ENCODE measurements around the gene SLC11A1. TPM values are rescaled to one million over a fixed set of nuclear protein-coding genes. Genes with fewer than 3 reads are reported as not detected.

SLC11A1 gene
- total RNA-seq, 4 donors from 2014 or later, result 5.9 to 23.0 (median 9.5) TPM

DNA sequence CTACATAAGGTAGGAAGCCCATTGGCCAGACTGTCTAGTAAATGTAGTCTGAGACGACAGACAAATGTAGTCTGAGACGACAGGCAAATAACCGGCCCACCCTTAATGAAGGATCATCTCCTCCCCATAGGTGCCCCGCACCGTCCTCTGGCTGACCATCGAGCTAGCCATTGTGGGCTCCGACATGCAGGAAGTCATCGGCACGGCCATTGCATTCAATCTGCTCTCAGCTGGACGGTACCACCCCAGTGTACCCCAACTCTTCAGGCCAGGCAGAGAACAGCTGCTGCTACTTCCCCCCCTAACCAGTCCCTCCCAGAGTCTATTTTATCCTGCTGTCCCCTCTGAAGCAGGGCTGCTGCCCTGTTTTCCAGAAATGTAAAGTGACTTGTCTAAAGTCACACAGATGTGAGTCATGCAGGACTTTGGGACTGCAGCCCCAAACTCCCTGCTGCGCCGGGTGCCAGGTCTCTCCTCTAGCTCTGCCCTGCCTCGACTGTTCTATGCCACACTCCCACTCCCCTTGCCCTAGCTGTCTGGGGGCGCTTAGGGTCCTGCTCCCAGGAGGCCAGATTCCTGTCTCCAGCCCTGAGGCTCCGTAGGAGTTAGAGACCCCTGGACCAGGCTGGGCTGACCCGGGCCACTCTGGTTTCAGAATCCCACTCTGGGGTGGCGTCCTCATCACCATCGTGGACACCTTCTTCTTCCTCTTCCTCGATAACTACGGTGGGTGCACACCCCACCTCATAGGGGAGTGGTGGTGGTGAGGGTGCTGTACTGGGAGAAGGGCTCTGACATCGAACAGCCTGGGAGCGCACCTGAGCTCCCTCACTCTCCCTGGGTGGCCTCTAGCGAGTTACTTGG, 4.7 kb downstream of the SLC11A1 start:
- peaks cover 0 to 11% (median 0%) of the 10 kb centered on the region in 3 donors for H3K4me1 ChIP-seq
- no peaks in the 10 kb centered on the region for H3K27me3 ChIP-seq
- H3K9me3 ChIP-seq, result no peaks in the 10 kb centered on the region
- no peak for ATAC-seq
- no peaks in the 10 kb centered on the region for H3K36me3 ChIP-seq
- TF ChIP-seq POLR2AphosphoS5 (IDR thresholded peaks at IDR 0.05) (no peak), EP300 (IDR thresholded peaks at IDR 0.05) (no peak), POLR2A (IDR thresholded peaks at IDR 0.05) (no peak)
- TF ChIP-seq, protein P1, sequence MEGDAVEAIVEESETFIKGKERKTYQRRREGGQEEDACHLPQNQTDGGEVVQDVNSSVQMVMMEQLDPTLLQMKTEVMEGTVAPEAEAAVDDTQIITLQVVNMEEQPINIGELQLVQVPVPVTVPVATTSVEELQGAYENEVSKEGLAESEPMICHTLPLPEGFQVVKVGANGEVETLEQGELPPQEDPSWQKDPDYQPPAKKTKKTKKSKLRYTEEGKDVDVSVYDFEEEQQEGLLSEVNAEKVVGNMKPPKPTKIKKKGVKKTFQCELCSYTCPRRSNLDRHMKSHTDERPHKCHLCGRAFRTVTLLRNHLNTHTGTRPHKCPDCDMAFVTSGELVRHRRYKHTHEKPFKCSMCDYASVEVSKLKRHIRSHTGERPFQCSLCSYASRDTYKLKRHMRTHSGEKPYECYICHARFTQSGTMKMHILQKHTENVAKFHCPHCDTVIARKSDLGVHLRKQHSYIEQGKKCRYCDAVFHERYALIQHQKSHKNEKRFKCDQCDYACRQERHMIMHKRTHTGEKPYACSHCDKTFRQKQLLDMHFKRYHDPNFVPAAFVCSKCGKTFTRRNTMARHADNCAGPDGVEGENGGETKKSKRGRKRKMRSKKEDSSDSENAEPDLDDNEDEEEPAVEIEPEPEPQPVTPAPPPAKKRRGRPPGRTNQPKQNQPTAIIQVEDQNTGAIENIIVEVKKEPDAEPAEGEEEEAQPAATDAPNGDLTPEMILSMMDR (IDR thresholded peaks at IDR 0.05), result no peak
- peak overlapping the region in 1 of 4 donors; percentile 10 for H3K27ac ChIP-seq
- 45 to 72% methylated on average over 5 to 13 of the region's 23 CpGs for WGBS, 2 donors (ENCODE audit: low coverage in 1 of 2)
- peak overlapping the region in 1 of 2 donors; percentile 41 for H3K4me3 ChIP-seq

DNA sequence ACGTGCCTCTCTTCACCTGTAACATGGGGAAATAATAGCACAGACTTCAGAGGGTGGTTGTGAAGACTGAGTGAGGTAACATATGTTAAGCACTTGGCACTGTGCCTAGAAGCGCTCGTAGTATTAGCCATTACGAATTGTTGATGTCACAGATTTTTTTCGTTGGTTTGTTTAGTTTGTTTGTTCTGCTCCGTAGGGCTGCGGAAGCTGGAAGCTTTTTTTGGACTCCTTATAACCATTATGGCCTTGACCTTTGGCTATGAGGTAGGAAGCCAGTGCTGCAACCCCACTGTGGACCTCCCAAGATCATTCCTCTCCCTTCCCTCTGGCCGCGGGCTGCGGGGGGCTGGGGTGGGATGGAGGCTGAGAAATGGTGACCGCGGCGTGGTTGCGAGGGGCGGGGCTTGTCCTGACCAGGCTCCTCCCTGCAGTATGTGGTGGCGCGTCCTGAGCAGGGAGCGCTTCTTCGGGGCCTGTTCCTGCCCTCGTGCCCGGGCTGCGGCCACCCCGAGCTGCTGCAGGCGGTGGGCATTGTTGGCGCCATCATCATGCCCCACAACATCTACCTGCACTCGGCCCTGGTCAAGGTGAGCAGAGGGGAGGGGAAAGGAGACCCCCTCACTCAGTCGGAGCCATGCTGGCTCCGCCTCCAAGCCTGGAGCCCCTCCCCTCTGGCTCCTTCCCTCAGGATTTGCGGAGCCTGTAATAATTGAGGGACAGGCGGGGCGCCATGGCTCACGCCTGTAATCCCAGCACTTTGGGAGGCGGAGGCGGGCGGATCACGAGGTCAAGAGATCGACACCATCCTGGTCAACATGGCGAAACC, 5.5 kb downstream of the SLC11A1 start:
- no peaks in the 10 kb centered on the region for H3K36me3 ChIP-seq
- TF ChIP-seq POLR2AphosphoS5 (IDR thresholded peaks at IDR 0.05) (no peak), EP300 (IDR thresholded peaks at IDR 0.05) (no peak), POLR2A (IDR thresholded peaks at IDR 0.05) (no peak)
- TF ChIP-seq, protein P1 (IDR thresholded peaks at IDR 0.05), result no peak
- peaks cover 0 to 11% (median 0%) of the 10 kb centered on the region in 3 donors for H3K4me1 ChIP-seq
- H3K9me3 ChIP-seq, result no peaks in the 10 kb centered on the region
- H3K27ac ChIP-seq, result peak overlapping the region in 1 of 4 donors; percentile 50
- peak overlapping the region in 1 of 2 donors; percentile 41 for H3K4me3 ChIP-seq
- peak; percentile 72 for ATAC-seq
- H3K27me3 ChIP-seq, result no peaks in the 10 kb centered on the region
- 4 to 14% methylated on average over 7 of the region's 38 CpGs for WGBS, 2 donors (ENCODE audit: low coverage in 1 of 2)

DNA sequence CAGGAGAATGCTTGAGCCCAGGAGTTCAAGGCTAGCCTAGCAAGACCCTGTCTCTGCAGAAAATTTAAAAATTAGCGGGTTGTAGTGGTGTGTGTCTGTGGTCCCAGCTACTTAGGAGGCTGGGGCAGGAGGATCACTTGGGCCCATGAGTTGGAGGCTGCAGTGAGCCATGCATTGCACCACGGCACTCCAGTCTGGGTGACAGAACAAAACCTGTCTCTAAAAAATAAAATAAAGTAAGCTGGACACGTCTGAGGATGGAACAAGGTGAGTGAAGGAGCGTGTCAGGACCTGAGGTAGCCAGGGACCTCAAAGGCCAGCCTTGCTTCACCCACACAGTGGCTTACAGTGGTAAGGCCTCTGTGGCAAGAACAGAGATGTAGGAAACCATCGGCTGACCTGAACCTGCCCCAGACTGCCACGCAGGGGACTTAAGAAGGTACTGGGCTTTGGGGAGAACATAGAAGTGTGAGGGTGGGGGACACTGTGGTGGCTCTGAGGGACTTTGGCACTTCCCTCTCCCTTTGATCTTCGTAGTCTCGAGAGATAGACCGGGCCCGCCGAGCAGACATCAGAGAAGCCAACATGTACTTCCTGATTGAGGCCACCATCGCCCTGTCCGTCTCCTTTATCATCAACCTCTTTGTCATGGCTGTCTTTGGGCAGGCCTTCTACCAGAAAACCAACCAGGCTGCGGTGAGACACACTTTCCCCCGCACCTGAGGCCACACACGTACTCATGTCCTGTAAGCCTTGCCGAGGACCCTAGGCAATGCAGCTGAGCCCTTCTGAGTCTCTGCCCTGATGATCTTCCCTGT, 7.5 kb downstream of the SLC11A1 start:
- no peaks in the 10 kb centered on the region for H3K36me3 ChIP-seq
- TF ChIP-seq EP300 (IDR thresholded peaks at IDR 0.05), result no peak
- TF ChIP-seq, protein P1 (IDR thresholded peaks at IDR 0.05), result no peak
- TF ChIP-seq POLR2AphosphoS5 (IDR thresholded peaks at IDR 0.05), result no peak
- no peak for TF ChIP-seq POLR2A (IDR thresholded peaks at IDR 0.05)
- H3K9me3 ChIP-seq, result no peaks in the 10 kb centered on the region
- peaks cover 0 to 11% (median 0%) of the 10 kb centered on the region in 3 donors for H3K4me1 ChIP-seq
- ATAC-seq, result no peak
- H3K27ac ChIP-seq, result no peak overlapping the region
- WGBS, 2 donors (ENCODE audit: low coverage in 1 of 2), result 95 to 100% methylated on average over 5 to 17 of the region's 17 CpGs
- H3K4me3 ChIP-seq, result no peak overlapping the region
- H3K27me3 ChIP-seq, result no peaks in the 10 kb centered on the region

DNA sequence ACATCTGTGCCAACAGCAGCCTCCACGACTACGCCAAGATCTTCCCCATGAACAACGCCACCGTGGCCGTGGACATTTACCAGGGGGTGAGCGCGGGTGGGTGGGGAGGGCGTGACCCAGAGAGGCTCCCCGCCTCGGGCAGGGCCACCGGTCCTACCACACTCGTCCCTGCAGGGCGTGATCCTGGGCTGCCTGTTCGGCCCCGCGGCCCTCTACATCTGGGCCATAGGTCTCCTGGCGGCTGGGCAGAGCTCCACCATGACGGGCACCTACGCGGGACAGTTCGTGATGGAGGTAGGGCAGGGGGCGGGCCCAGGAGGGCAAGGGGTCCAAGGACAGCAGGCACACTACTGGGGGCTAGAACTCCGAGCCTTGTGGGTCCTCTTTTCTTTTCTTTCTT, 9.1 kb downstream of the SLC11A1 start:
- H3K36me3 ChIP-seq, result no peaks in the 10 kb centered on the region
- ATAC-seq, result no peak
- H3K27me3 ChIP-seq, result no peaks in the 10 kb centered on the region
- no peaks in the 10 kb centered on the region for H3K9me3 ChIP-seq
- H3K4me1 ChIP-seq, result peaks cover 0 to 19% (median 0%) of the 10 kb centered on the region in 3 donors
- WGBS, 2 donors (ENCODE audit: low coverage in 1 of 2), result 97% methylated on average over 4 of the region's 23 CpGs; no CpG with 5 or more reads in 1 of the 2 donors
- H3K27ac ChIP-seq, result no peak overlapping the region
- H3K4me3 ChIP-seq, result no peak overlapping the region
- no peak for TF ChIP-seq EP300 (IDR thresholded peaks at IDR 0.05)
- TF ChIP-seq POLR2AphosphoS5 (IDR thresholded peaks at IDR 0.05), result no peak
- TF ChIP-seq POLR2A (IDR thresholded peaks at IDR 0.05), result no peak
- TF ChIP-seq, protein P1 (IDR thresholded peaks at IDR 0.05), result no peak
